NCI-H2081 treated with DMSO at 0.1 percent for 48 hours (cell line): Measurements from ENCODE around the gene FLVCR1.

Experiments
- DNase-seq: peaks from one replicate; lab custom pipeline; 2025; lab: John Stamatoyannopoulos, UW

The FLVCR1 gene

DNA sequence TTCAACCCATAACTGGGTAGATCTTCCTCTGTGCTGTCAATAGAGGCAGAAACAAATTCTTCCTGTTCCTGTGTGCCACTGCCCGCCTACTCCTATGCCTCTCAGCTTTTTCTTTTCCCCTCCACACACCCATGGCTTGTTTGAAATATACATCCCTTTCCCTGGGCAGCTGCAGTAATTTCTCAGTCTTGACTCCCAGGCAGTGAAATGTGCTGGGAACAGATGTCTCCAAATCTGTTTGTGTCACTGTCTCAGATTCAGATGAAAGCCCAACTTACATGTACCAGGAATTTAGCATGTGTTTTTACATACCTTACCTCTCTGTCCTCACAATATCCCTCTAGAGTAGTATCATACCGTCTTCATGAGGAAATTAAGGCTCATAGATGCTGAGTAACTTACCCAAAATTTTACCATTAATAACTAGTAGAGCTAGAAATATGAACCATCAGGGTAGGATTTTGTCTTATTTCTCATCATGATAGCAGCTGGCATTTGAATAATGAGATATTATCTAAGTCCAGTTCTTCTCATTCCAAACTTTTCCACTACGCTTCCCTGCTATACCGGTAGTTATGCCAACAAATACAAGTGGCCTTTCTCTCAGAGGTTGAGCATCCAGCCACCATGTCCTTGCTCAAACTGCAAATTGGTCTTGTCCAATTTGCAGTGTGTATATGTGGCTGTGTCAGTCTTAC is 87.5 kb downstream of the FLVCR1 start:
- no peak for DNase-seq

- no peak for DNase-seq
These were observed 88.8 kb downstream of the FLVCR1 start for GRCh38 chr1:212946872-212947271.
